Activated CD4-positive, alpha-beta T cell treated with anti-CD3 and anti-CD28 coated beads for 24 hours (primary cell): ENCODE results near the gene SEMA3F.
A peak's percentile ranks its signal among the peaks of the same experiment; 100 is the strongest.

Source experiments
- DNase-seq, 2 donors: peaks; one replicate each; pipeline ENCODE4 v3.0.0-alpha.2; 2020; ENCODE audit warnings: low read depth in 2 of 2

The SEMA3F gene

GRCh38 chr3:50170689-50171088, 15.6 kb downstream of the SEMA3F start:
- DNase-seq, result no peak

- no peak for DNase-seq
Observed at GRCh38 chr3:50171540-50172301, 16.6 kb downstream of the SEMA3F start.

- DNase-seq, result no peak
Observed at GRCh38 chr3:50172626-50173220, 17.6 kb downstream of the SEMA3F start.

DNA sequence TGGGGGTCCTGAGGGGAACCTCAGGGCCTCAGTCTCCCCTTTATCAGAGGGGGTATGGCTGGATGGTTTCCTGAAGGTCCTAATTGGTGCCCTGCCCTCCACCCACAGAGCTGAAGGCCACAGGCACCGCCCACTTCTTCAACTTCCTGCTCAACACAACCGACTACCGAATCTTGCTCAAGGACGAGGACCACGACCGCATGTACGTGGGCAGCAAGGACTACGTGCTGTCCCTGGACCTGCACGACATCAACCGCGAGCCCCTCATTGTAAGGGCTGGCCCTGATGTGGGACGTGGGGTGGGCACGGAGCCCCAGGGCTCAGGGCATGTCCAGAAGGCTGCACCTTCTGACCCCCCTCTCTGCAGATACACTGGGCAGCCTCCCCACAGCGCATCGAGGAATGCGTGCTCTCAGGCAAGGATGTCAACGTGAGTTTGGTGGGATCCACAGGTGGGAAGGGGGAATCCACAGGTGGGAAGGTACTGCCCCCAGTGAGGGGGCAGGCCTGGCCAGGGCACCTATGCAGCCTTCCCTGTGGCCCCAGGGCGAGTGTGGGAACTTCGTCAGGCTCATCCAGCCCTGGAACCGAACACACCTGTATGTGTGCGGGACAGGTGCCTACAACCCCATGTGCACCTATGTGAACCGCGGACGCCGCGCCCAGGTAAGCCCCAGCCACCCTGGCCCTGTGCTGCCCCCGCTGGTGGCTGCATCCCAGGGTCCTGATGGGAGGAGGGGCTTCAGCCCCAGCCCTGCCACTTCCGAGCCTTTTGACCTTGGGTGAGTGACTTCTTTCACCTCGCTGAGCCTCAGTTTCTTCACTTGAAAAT, 18.8 kb downstream of the SEMA3F start:
- DNase-seq, result no peak

DNA sequence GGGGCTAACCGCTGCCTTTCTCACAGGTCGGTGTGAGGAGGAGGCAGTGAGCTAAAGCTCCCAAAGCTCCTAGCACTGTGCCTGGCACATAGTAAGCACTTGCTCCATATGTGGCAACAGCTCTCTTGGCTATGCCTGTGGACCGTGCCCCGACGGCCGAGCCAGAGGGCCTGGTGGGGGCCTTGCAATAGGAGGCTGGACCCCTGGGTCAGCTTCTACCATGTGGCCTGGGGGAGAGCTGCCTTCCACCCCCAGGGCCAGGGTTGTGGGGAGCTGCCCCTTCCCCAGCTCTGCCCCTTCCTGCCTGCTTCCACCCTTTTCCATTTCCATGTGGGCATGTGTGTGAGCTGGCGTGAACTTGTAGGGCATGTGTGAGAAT, 19.4 kb downstream of the SEMA3F start:
- DNase-seq, result no peak

- DNase-seq, result no peak
Observed at GRCh38 chr3:50174947-50175524, 19.9 kb downstream of the SEMA3F start.

GRCh38 chr3:50177346-50177745, 22.2 kb downstream of the SEMA3F start:
- DNase-seq, result no peak

DNA sequence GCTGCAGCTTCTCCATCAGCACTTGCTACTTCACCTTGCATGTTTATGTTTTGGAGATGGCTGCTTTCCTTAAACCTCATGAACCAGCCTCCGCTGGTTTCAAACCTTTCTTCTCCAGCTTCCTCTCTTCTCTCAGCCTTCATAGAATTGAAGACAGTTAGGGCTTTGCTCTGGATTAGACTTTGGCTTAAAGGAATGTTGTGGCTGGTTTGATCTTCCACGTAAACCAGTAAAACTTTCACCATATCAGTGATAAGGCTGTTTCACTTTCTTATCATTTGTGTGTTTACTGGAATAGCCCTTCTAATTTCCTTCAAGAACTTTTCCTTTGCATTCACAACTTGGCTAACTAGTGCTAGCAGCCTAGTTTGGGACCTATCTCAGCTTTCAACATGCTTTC, 24.6 kb downstream of the SEMA3F start:
- no peak for DNase-seq

DNA sequence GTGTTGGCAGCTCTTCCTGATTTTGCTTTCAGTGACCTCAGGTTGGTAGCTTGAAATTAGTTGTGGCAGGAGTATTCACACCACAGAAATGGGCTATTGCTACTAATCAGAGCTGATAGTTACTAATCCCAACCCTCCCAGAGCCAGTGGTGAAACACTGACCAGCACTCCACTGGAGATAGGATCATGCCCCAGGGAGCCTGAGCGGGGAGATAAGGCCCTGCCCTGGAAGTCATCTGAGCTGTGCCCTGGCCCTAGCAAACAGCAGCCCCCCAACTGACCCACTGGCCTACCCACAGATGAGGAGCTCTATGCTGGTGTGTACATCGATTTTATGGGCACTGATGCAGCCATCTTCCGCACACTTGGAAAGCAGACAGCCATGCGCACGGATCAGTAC, 26.9 kb downstream of the SEMA3F start:
- no peak for DNase-seq

- no peak for DNase-seq
Observed at GRCh38 chr3:50182533-50183099, 27.5 kb downstream of the SEMA3F start.

DNA sequence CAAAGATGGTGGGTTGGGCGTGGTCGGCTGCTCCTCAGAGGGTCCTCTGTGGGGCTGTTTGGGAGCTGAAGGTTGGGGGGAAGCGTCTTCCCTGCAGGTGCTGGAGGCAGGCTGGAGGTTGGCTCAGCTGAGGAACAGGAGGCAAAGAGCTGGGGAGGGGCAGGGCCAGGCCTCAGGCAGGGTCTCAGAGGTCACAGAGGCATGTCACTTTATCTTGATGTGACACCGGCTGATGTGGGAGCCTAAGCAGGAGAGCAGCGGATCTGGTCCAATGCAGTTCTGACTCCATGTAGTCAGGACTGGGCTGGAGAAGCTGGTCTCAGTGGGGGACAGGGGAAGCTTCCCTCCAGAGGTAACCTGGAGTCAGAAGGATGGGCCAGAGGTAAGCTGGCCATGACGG, 28.6 kb downstream of the SEMA3F start:
- DNase-seq, result no peak

DNA sequence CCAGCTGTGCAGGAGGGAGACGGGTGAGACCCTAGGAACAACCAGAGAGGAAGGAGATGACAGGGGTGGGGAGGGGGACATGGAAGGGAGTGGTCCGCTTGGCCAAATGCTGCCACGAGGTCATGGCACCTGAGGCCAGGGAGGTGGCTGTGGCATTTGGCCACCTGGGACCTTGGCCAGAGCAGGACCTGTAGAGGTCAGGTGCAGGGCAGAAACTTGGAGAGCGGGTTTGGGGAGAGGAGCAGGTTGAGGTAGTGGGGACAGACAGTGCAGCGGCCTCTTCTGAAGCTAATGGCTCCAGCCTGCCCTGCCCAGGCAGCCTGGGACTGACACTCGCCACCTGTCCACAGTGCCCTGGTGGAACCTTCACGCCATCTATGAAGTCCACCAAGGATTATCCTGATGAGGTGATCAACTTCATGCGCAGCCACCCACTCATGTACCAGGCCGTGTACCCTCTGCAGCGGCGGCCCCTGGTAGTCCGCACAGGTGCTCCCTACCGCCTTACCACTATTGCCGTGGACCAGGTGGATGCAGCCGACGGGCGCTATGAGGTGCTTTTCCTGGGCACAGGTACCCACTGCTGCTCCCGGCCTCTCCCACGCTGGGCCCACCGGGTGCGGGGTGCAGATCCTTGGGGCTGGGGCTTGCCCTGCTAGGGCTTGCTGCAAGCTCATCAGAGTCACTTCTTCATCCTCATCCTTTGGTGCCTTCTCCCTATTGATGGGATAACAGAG, 29.3 kb downstream of the SEMA3F start:
- DNase-seq, result no peak

GRCh38 chr3:50185230-50185629, 30.1 kb downstream of the SEMA3F start:
- DNase-seq, result no peak

GRCh38 chr3:50186096-50186495, 31.0 kb downstream of the SEMA3F start:
- DNase-seq, result no peak

DNA sequence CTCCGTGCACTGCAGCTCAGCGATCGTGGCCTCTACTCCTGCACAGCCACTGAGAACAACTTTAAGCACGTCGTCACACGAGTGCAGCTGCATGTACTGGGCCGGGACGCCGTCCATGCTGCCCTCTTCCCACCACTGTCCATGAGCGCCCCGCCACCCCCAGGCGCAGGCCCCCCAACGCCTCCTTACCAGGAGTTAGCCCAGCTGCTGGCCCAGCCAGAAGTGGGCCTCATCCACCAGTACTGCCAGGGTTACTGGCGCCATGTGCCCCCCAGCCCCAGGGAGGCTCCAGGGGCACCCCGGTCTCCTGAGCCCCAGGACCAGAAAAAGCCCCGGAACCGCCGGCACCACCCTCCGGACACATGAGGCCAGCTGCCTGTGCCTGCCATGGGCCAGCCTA, 32.6 kb downstream of the SEMA3F start:
- no peak for DNase-seq

GRCh38 chr3:50189274-50189673, 34.1 kb downstream of the SEMA3F start:
- DNase-seq, result no peak

- no peak for DNase-seq
Observed at GRCh38 chr3:50189989-50190388, 34.9 kb downstream of the SEMA3F start.

DNA sequence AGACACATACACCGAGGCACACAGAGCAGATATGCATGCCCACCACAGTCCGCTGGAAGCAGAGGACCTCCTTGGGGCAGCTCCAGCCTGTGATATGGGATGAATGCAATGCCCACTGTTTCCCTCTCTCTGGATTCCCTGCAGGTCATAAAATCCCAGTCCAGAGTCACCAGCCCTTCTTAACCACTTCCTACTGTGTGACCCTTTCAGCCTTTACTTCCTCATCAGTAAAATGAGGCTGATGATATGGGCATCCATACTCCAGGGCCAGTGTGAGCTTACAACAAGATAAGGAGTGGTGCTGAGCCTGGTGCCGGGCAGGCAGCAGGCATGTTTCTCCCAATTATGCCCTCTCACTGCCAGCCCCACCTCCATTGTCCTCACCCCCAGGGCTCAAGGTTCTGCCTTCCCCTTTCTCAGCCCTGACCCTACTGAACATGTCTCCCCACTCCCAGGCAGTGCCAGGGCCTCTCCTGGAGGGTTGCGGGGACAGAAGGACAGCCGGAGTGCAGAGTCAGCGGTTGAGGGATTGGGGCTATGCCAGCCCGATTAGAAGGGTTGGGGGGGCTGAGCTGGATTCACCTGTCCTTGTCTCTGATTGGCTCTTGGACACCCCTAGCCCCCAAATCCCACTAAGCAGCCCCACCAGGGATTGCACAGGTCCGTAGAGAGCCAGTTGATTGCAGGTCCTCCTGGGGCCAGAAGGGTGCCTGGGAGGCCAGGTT, 36.0 kb downstream of the SEMA3F start, which contains the start of gene GNAT1:
Gene GNAT1 (plus strand): TSS at position 675 of the 725 bp plus-strand sequence. CDS start 116 bp downstream, outside the sequence.
- DNase-seq, result no peak

- no peak for DNase-seq
Observed at GRCh38 chr3:50192124-50192523, 37.0 kb downstream of the SEMA3F start.

- peak; percentile 80 to 86 for DNase-seq
Observed at GRCh38 chr3:50192689-50193141, 37.6 kb downstream of the SEMA3F start.
